ENCODE results near the gene LONP2. TPM values are rescaled to one million over a fixed set of nuclear protein-coding genes. Genes with fewer than 3 reads are reported as not detected.

The LONP2 gene
- total and polyA plus RNA-seq, 4 donors = 30.0 to 304 (median 52.8) TPM

- no peak overlapping the region for H3K4me3 ChIP-seq (ENCODE audit: low read depth in 1 of 3, low read length in 3 of 3)
- H3K27ac ChIP-seq (ENCODE audit: low read depth in 1 of 2, low read length in 2 of 2) = no peak overlapping the region
- TF ChIP-seq ATF3 (IDR thresholded peaks at IDR 0.05) (no peak), JUND (IDR thresholded peaks at IDR 0.05) (peak in 1 of 2 donors; percentile 12)
- H3K27me3 ChIP-seq (ENCODE audit: control insufficient read depth in 4 of 4, insufficient read depth in 4 of 4, low read length in 3 of 4) = no peaks in the 10 kb centered on the region
- peaks cover 0 to 10% (median 3%) of the 10 kb centered on the region in 4 donors for H3K4me1 ChIP-seq (ENCODE audit: control insufficient read depth in 4 of 4, insufficient read depth in 4 of 4, low read length in 3 of 4)
- no peaks in the 10 kb centered on the region for H3K9me3 ChIP-seq (ENCODE audit: control insufficient read depth in 4 of 4, low read length in 3 of 4)
- DNase-seq (ENCODE audit: low spot score) = no peak
- H3K36me3 ChIP-seq (ENCODE audit: control insufficient read depth in 4 of 4, insufficient read depth in 3 of 4, low read depth in 1 of 4, low read length in 3 of 4) = peaks cover 0 to 18% (median 13%) of the 10 kb centered on the region in 4 donors
- no peak overlapping the region for H3K9ac ChIP-seq (ENCODE audit: low read depth in 1 of 2, low read length in 2 of 2)
- 94% methylated on average over 2 of the region's 2 CpGs for WGBS
These were observed 115.9 kb downstream of the LONP2 start for GRCh38 chr16:48359983-48360382.

GRCh38 chr16:48361012-48361411 lies 116.9 kb downstream of the LONP2 start:
- peaks cover 0 to 18% (median 12%) of the 10 kb centered on the region in 4 donors for H3K36me3 ChIP-seq (ENCODE audit: control insufficient read depth in 4 of 4, insufficient read depth in 3 of 4, low read depth in 1 of 4, low read length in 3 of 4)
- no peaks in the 10 kb centered on the region for H3K27me3 ChIP-seq (ENCODE audit: control insufficient read depth in 4 of 4, insufficient read depth in 4 of 4, low read length in 3 of 4)
- peaks cover 2 to 18% (median 8%) of the 10 kb centered on the region in 4 donors for H3K4me1 ChIP-seq (ENCODE audit: control insufficient read depth in 4 of 4, insufficient read depth in 4 of 4, low read length in 3 of 4)
- TF ChIP-seq ATF3 (IDR thresholded peaks at IDR 0.05) = no peak
- no peak for DNase-seq (ENCODE audit: low spot score)
- no peak overlapping the region for H3K4me3 ChIP-seq (ENCODE audit: low read depth in 1 of 3, low read length in 3 of 3)
- no peak overlapping the region for H3K27ac ChIP-seq (ENCODE audit: low read depth in 1 of 2, low read length in 2 of 2)
- H3K9me3 ChIP-seq (ENCODE audit: control insufficient read depth in 4 of 4, low read length in 3 of 4) = no peaks in the 10 kb centered on the region
- no peak overlapping the region for H3K9ac ChIP-seq (ENCODE audit: low read depth in 1 of 2, low read length in 2 of 2)
- 96% methylated on average over 3 of the region's 3 CpGs for whole genome bisulfite sequencing

- TF ChIP-seq FOXA1 (IDR thresholded peaks at IDR 0.05) (no peak), HNF4A (conservative IDR thresholded peaks at IDR 0.05) (no peak), HNF4G (IDR thresholded peaks at IDR 0.05) (no peak), REST (IDR thresholded peaks at IDR 0.05) (no peak), TAF1 (conservative IDR thresholded peaks at IDR 0.05) (no peak), FOXA2 (IDR thresholded peaks at IDR 0.05) (no peak), MAX (IDR thresholded peaks at IDR 0.05) (no peak), YY1 (IDR thresholded peaks at IDR 0.05) (no peak), ZBTB33 (IDR thresholded peaks at IDR 0.05) (no peak), JUND (IDR thresholded peaks at IDR 0.05) (no peak), RXRA (IDR thresholded peaks at IDR 0.05) (no peak), ATF3 (IDR thresholded peaks at IDR 0.05) (no peak), NR2F2 (IDR thresholded peaks at IDR 0.05) (no peak), GABPA (IDR thresholded peaks at IDR 0.05 in 1 of 2, conservative IDR thresholded peaks at IDR 0.05 in 1 of 2) (no peak), RAD21 (IDR thresholded peaks at IDR 0.05) (no peak), CTCF (IDR thresholded peaks at IDR 0.05; ENCODE audit: low read depth, low read length, missing input control) (no peak)
- 87% methylated on average over 12 of the region's 12 CpGs for WGBS
- peaks cover 0 to 18% (median 12%) of the 10 kb centered on the region in 4 donors for H3K36me3 ChIP-seq (ENCODE audit: control insufficient read depth in 4 of 4, insufficient read depth in 3 of 4, low read depth in 1 of 4, low read length in 3 of 4)
- no peak overlapping the region for H3K9ac ChIP-seq (ENCODE audit: low read depth in 1 of 2, low read length in 2 of 2)
- H3K4me1 ChIP-seq (ENCODE audit: control insufficient read depth in 4 of 4, insufficient read depth in 4 of 4, low read length in 3 of 4) = peaks cover 2 to 22% (median 9%) of the 10 kb centered on the region in 4 donors
- DNase-seq (ENCODE audit: low spot score) = no peak
- H3K27ac ChIP-seq (ENCODE audit: low read depth in 1 of 2, low read length in 2 of 2) = peak overlapping the region in 1 of 2 donors; percentile 7
- no peak overlapping the region for H3K4me3 ChIP-seq (ENCODE audit: low read depth in 1 of 3, low read length in 3 of 3)
- no peaks in the 10 kb centered on the region for H3K27me3 ChIP-seq (ENCODE audit: control insufficient read depth in 4 of 4, insufficient read depth in 4 of 4, low read length in 3 of 4)
- no peaks in the 10 kb centered on the region for H3K9me3 ChIP-seq (ENCODE audit: control insufficient read depth in 4 of 4, low read length in 3 of 4)
These were observed 117.5 kb downstream of the LONP2 start for GRCh38 chr16:48361540-48362144.
